ENCODE results near the gene VPS37D. TPM values are rescaled to one million over a fixed set of nuclear protein-coding genes. Genes with fewer than 3 reads are reported as not detected.

Gene VPS37D, protein sequence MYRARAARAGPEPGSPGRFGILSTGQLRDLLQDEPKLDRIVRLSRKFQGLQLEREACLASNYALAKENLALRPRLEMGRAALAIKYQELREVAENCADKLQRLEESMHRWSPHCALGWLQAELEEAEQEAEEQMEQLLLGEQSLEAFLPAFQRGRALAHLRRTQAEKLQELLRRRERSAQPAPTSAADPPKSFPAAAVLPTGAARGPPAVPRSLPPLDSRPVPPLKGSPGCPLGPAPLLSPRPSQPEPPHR
- 4.4 to 7.3 TPM (median 6.6 TPM) in 5 replicates for total RNA-seq (2022; extraction: Qiagen RNA extraction; ENCODE audit: low read depth)

DNA sequence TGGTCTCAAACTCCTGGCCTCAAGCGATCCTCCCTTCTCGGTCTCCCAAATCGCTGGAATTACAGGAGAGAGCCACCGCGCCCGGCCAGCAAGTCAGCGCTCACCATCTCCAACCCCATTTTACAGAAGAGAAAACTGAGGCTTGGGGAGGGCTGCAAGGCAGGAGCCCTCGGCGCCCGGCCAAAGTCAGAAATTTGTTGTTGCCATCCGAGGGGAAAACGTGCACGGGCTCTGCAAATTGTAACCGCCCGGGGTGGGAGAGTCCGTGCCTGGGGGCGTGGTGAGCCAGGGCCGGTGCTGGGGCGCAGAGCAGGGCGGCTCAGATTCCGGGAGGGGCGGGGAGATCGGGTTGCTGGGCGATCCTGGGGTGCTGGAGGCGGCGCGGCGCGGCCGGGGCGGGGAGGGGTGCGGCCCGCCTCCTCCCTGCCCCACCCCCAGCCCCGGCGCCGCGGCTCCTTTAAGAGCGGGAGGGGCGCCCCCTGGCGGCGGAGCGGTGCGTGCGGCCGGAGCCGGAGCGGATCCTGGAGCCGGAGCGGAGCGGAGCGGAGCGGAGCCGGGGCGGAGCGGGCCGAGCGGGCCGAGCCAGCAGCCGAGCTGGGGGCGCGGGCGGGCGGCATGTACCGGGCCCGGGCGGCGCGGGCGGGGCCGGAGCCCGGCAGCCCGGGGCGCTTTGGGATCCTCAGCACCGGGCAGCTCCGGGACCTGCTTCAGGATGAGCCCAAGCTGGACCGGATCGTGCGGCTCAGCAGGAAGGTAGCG is at the start of gene VPS37D:
Gene VPS37D (plus strand): TSS at position 488 of the 759 bp plus-strand sequence. CDS start 128 bp downstream, at position 616.

DNA sequence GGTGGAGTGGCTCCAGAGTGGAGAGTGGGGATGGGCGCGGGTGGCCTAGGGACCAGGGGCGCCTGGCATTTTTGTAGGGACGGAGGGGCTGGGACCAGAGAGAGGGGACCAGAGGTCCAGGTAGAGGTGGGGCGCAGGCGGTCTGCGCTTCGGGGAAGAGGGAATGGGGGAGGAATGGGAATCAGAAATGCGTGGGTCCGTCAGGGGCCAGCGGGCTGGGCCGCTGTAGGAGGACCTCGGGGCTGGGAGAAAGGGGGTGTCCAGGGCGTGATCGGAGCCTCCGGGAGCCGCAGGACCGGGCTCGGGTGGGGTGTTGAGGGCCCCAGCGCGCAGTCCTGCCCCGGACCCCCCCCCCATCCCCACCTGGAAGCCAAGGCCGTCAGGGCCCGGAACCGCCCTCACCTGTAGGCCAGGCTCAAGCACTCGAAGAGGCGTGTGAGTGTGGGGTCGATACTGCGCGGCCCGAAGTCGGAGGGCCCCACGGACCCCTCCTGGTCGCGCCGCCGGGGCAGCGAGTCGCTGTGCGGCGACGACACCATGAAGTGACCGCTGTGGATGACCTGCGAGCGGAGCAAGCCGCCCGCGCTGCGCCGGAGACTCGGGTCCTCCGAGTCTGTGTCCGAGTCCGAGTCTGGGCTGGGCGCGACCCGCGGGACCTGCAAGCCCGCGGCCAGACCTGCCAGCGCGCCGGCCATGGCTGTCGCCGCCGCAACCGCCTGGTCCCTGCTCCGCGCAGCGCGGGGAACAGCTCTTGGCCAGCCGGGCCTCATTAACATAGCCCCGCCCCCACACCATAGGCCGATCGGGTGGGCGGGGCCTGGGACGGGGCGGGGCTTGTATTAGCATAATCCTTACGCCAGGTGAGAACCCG is 43.6 kb upstream of the VPS37D start, which contains the start of gene MLXIPL:
Gene MLXIPL (minus strand): TSS at position 725 of the 871 bp plus-strand sequence. CDS start 30 bp downstream, at position 695.

DNA sequence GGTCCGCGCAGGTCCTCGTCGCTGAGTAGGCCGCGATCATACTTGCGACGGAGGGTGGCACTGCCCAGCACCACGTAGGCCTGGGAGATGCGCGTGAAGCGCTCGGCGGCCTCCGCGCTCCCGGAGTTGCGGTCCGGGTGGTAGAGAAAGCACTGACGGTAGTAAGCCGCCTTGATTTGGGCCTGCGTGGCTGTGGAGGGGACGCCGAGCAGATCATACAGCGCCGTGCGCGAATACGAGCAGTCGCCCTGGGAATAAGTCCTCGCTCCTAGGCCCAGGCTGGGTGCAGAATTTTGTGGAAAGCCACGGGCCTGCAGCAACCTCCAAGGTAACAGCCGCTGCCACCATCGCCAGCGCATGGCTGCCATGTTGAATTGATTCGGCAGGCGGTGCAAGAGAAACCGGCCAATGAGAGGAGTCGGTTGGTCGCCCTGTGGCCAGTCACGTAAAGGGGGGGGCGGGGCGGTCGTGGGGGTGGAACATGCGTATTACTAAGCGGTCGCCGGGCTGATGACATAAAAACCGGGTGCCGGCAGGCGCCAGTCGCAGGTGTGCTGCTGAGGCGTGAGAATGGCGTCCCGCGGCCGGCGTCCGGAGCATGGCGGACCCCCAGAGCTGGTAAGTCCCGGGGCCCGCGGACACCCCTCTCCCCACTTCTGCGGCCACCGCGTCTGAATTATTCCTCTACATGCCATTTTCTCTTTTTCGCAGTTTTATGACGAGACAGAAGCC is 15.6 kb downstream of the VPS37D start, which contains the start of the genes BUD23 and DNAJC30:
Gene BUD23 (plus strand): TSS at position 542 of the 732 bp plus-strand sequence. CDS start 29 bp downstream, at position 571.
Gene DNAJC30 (minus strand): TSS at position 398 of the 732 bp plus-strand sequence. CDS start 30 bp downstream, at position 368.

DNA sequence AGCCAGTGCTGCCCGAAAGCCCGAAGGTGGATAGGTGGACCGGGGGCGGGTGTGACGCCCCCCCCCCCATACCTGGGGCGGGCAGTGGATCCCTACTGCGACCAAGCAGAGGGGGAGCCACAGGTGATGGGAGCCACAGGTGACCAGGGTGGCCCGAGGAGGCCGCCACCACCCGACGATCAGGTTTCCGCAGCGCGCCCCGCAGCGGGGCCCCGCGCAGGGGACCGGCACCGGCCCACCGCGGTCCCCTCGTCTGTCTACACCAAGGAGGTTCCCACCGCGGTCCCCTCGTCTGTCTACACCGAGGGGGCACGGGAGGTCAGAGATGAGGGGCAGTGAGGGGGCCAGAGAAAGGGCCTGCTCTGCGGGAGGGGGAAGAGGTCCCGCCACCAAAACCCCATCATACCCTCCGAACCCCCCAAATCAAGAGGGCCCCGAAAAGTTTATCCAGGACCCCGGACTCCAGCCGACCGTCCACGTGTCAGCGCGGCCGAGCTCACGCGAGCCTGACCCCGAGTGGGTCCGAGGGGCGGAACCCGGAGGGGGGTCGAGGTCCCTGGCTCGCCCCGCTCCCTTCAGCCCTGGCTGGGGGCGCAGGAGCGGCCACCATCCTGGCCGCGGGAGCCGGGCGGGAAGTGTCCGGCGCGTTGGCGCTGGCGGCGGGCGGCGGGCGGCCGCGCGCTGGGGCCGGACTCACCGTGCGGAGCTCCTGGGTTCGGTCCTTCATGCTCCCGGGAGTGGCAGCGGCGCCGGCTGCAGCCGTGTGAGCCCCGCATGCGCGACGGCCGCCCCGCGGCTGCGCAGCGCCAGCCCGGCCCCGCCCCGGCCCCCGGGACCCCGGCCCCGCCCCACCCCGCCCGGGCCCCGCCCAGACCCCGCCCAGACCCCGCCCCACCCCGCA is 51.5 kb downstream of the VPS37D start, which contains the start of gene STX1A:
Gene STX1A (minus strand): TSS at position 765 of the 901 bp plus-strand sequence. CDS start 38 bp downstream, at position 727.

Other genes starting within 250 kb of the VPS37D start
- 1.3 to 2.1 TPM (median 1.7 TPM) in 5 replicates for gene FZD9, start 234.1 kb upstream of the VPS37D start, total RNA-seq (2022; extraction: Qiagen RNA extraction; ENCODE audit: low read depth)
- 47.9 to 58.9 TPM (median 56.2 TPM) in 5 replicates for gene BAZ1B, start 145.5 kb upstream of the VPS37D start, total RNA-seq (2022; extraction: Qiagen RNA extraction; ENCODE audit: low read depth)
- gene BCL7B, start 110.1 kb upstream of the VPS37D start, total RNA-seq (2022; extraction: Qiagen RNA extraction; ENCODE audit: low read depth): 60.4 to 75.8 TPM (median 68.4 TPM) in 5 replicates
- 49.3 to 57.0 TPM (median 50.3 TPM) in 5 replicates for gene TBL2, start 89.3 kb upstream of the VPS37D start, total RNA-seq (2022; extraction: Qiagen RNA extraction; ENCODE audit: low read depth)
- 1.2 to 1.5 TPM (median 1.3 TPM) in 5 replicates for gene MLXIPL, start 43.3 kb upstream of the VPS37D start, total RNA-seq (2022; extraction: Qiagen RNA extraction; ENCODE audit: low read depth)
- gene DNAJC30, start 15.6 kb downstream of the VPS37D start, total RNA-seq (2022; extraction: Qiagen RNA extraction; ENCODE audit: low read depth): 8.2 to 10.7 TPM (median 10.2 TPM) in 5 replicates
- gene BUD23, start 15.8 kb downstream of the VPS37D start, total RNA-seq (2022; extraction: Qiagen RNA extraction; ENCODE audit: low read depth): 129 to 166 TPM (median 136 TPM) in 5 replicates
- gene STX1A, start 51.8 kb downstream of the VPS37D start, total RNA-seq (2022; extraction: Qiagen RNA extraction; ENCODE audit: low read depth): 75.6 to 95.5 TPM (median 88.3 TPM) in 5 replicates
- gene ABHD11, start 71.0 kb downstream of the VPS37D start, total RNA-seq (2022; extraction: Qiagen RNA extraction; ENCODE audit: low read depth): 21.8 to 28.5 TPM (median 26.4 TPM) in 5 replicates
- gene CLDN3, start 102.4 kb downstream of the VPS37D start, total RNA-seq (2022; extraction: Qiagen RNA extraction; ENCODE audit: low read depth): 2.1 to 5.3 TPM (median 3.0 TPM) in 5 replicates
- 5.5 to 7.7 TPM (median 7.4 TPM) in 5 replicates for gene CLDN4, start 163.2 kb downstream of the VPS37D start, total RNA-seq (2022; extraction: Qiagen RNA extraction; ENCODE audit: low read depth)
- gene METTL27, start 174.7 kb downstream of the VPS37D start, total RNA-seq (2022; extraction: Qiagen RNA extraction; ENCODE audit: low read depth): 7.1 to 11.1 TPM (median 10.1 TPM) in 5 replicates
- gene TMEM270, start 193.3 kb downstream of the VPS37D start, total RNA-seq (2022; extraction: Qiagen RNA extraction; ENCODE audit: low read depth): 0.32 TPM in 1 of 5 replicates, not detected in the others